Suppressor macrophage treated with lipopolysaccharide for 4 hours (primary cell): ENCODE results near the gene CISH.
A peak's percentile ranks its signal among the peaks of the same experiment; 100 is the strongest.

ENCODE experiments used
- DNase-seq: peaks from one replicate; pipeline ENCODE4 v3.0.0-alpha.2; 2020

CISH gene, protein sequence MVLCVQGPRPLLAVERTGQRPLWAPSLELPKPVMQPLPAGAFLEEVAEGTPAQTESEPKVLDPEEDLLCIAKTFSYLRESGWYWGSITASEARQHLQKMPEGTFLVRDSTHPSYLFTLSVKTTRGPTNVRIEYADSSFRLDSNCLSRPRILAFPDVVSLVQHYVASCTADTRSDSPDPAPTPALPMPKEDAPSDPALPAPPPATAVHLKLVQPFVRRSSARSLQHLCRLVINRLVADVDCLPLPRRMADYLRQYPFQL

DNA sequence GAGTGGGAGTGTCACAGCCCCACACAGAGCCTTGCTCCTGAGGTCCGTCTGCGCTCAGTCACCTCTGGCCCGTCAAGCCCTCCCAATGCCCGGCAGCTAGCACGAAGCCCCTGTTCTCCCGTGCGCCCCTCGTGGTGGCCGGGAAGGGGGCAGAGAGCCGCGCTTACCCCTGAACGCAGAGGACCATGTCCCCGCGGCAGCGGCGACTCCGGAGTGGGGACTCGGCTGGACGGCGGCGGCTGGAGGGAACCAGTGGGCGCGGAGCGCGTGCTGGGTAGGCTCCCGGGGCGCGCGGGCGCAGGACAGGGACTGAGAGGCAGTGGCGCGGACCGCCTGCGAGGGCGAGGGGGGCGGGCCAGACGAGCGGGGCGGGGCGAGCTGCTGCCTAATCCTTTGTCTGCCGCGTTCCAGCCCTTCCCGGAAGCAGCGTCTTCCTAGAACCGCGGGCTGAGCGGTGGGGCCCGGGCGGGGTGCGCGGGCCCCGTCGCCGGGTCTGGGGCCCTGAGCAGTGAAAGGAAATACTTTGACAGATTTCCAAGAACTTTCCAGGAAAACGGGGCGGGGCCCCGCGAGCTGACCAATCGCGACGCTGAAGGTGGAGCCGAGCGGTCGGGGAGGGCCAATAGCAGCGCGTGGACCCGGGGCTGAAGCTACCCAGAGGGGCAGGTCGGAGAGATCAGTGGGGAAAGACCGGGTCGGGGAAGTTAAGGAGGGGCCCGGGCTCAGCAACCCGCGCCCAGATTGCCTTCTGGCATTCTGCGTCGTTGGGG lies at the start of gene CISH:
Gene CISH (minus strand): TSS at position 311 of the 770 bp plus-strand sequence. CDS start 124 bp downstream, at position 187.
- peak; percentile 99 for DNase-seq

DNA sequence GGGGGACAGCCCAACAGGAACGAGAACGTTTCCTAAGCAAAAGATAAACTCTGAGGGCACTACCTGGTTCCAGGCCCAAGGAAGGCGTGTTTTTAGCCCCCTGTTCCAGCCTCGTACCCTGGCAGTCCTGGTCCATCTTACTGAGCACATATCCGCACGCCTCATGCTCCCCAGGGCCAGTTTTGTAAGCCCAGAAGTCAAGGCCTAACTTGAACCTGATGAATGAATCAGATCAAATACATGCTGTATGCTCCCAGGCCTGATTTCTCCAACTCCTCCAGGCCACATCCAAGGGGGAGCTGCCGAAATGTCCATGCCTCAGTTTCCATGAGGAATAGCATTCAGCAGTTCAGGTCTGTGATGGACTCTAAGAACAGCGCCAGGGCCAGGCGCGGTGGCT lies 48.8 kb upstream of the CISH start:
- DNase-seq: no peak

DNA sequence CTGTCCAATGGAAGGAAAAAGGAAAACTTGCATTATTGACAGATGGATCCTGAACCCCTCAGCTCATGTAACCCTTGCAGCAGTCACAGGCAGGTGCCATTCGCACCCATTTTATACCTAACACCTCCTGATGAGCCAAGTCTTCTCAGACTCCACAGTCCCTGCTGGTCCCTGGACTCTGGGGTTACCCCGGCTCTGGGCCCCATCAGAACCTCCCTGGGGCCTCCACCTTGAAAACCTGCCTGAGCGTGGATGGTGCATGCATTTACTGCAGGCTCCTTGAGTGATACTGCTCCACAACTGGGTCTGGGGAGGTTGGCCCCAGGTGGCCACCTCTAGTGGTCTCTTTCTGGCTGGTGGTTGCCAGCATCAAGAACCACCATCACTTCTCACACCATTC lies 47.3 kb upstream of the CISH start:
- DNase-seq: no peak

DNA sequence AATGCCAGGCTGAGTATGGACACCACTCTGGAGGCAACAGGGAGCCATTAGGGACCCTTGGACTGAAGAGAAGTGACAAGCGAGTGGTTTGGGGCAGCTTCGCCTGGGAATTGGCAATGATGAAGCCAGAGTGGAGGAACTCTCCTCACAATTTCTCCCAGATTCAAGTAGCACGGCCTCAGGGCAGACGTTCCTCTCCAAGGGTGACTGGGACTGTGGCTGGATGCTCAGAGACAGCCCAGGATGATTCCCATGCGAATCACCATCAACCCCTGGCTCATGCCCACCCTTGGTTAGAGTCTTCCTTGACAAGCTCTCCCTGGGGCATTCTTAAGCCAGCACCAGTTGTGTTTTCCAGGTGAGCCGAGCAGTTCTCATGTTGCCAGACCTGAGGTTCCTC lies 46.8 kb upstream of the CISH start:
- no peak for DNase-seq

DNA sequence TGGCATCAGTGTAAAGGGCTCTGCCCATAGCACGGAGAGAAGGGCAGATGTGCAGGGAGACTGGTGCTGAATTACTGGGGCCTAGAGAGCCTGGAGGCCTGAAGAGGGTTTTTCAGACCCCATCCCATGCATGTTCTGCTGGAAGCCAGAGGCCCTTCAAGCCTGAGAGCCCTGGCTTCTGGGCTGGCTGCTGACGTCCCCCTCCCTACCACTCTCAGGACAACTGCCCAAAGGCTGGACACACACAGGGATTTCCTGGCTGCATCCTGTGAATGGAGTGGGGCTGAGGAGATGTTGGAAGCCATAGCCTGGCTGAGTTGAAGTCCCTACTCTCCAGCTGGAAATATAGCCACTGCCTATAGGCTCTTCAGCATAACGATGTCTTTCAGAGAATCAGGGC lies 46.2 kb upstream of the CISH start:
- DNase-seq: no peak

DNA sequence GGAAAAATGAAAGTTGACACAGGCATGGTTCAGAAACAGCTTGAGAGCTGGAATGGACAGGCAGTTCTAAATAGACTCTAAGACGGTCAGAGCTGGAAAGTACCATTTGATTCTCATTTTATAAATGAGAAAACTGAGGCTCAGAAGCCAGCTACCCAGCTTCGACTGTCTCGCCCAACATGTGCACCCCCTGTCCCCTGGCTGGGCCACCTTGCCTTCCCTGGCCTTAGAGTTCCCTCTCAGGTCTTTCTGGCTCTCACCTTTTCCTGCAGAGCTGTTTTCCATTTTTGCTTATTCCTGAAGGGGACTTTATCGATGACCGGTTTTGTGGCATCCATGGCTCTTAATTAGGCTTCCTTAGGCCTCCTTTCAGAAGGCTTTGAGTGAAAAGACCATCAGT lies 45.8 kb upstream of the CISH start:
- no peak for DNase-seq

DNA sequence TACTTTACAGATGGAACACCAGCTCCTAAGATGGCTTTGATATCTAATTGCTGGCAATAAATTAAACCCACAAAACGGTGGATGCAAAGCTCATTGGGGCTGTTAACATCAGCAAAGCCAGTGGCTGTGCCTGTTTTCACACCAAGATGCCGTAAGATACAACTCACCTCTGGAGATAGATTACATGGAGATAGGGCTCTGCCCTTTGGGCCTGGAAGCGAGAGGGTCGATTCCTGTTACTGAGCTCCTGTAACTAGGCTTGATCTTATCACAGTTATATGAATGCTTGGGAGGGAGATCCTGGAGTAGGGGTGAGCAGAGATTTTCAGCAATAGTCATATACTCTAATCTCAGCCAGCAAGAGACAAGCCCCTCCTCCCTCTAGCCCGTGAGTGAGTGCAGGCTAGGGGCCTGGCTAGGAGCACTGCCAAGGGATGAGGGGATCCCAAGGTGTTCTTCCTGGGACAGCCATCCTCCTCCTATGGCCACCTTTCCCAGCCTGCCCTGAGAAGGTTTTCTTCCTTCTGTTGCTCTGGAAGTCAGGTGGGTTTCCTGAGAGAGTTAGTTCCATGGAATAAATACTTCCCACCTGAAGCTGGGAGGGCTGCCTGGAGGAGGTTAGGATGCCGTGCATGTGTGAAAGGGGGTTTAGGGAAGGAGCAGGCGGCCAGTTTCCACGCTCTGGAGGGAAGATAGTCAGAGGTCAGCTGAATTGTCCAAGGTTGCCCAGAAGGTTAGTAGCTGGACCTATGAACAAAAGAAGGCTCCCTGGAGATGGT lies 45.0 kb upstream of the CISH start:
- DNase-seq: no peak

DNA sequence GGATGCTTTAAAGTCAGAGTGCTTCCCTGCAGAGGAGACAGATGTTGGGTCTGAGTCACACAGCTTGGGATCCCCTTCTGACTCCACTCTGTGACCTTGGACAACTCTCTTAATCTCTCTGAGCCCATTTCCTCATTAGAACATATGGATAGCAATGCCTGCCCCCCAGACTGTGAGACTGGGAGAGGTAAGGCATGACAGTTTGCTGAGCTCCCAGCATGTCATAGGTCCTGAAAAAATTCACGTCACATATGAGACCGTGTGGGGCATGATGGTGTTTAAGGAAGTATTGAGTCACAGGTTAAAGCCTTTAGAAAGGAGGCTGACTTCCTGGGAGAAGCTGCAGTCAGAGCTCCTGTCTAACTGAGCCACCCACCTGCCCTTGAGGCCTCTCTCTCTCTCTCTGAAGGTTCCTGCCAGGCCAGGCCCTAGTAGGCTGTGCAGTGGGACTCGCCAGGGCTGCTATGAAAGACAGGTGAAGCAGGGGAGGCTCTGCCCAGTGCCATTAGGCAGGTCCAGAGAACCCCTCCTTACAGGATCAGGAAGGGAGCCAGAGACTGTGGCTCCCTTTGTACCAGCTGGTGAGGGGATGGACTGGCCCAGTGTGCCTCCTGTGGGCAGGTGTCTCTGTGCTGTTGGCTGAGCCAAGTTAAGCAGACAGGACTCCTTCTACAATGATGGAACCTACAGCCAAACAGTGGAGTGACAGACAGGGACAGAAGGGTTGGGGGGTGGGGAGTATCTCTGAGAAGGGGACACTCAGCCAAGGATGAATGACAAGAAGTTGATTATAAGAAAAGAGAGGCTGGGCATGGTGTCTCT lies 43.6 kb upstream of the CISH start:
- DNase-seq: peak; percentile 52

DNA sequence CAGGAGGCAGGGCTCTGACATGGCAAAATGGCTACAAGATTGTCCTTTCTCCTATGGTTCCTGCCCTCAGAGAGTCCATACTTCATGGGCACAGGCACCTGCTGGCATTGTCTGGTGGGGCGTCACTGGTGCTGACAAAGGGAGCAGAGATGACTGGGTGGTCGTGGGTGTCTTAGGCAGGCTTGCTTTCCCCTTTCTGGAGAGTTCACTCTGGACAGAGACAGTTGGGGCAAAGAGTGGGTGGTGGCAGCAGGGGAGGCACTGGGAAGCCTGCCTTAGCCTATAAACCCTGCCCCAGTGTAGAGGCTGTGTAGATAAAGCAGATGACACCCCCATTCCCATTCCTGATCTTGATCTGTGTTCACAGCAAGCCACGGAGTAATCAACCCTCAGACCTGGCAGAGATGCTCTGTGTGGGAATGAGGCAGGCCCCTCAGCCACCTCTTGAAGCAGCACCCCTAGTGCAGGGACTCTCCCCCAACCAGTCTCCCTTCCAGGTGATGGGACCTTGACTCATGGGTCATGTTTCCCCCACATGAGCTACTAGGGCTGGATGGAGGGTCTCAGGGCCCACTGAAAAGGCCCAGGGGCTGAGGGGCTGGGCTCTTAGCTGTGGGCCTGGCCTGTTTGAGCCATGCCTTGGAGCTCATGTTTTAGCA lies 42.5 kb upstream of the CISH start:
- DNase-seq: no peak

DNA sequence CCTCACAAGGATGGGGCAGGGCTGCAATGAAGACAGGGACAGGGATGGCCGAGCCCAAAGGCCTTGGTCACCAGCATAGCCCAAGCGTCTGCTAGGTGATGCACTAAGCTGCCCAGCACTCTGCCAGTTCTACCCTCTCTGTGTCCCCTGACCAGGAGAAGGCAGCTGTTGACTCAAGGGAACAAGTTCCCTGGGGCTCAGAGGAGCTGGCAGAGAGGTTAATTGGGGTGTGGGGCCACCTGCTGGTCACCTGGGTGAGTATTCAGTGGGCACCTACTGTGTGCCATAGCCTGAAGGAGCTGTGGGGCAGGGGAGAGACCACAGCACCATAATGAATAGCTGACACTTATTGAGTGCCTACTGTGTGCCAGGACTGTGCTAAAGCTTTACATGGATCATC lies 41.1 kb upstream of the CISH start:
- no peak for DNase-seq

DNA sequence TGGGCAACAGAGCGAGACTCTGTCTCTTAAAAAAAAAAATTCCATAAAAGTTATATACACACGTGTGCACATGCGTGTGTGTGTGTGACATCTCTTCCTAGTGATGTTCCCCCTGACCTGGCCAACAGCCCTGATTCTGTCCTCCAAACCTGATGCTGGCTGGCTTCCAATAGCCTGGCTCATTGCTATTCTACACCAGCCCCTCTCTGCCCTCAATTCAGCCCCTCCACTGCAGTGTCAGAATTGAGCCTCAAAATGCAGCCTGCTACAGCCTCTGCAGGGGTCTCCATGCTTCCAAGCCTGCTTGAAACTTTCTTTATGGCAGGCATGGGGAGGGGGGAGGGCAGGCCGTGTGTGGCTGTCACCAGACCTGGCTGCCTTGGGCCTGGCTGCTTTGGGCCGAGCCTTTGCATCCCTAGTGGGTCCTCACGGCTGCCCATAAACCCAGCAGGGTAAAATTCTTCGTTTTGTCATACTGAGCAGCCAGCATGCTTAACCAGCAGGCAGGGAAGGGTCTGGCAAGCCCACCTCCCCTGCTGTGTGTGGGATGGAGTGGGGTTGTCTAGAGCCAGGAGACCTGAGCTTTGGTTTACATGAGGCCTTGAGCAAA lies 40.5 kb upstream of the CISH start:
- DNase-seq: no peak

DNA sequence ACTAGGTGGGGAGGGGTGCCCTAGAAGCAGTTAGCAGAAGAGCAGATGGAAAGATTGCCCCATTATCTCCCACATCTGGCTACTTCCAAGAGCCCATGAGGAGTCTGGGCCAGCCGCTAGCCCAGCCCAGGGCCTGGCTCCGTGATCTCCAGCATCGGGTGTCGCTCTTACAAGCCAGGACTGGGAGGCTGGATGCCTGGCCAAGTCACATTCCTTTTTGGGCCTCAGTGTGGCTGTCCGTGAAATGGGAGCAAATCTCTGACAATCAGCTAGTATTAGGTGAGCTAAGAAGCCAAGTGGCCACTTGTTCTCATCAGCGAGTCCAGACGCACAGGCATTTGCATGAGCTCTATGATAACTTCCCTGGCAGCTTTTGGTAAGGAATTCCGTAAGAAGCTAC lies 39.9 kb upstream of the CISH start:
- DNase-seq: no peak

DNA sequence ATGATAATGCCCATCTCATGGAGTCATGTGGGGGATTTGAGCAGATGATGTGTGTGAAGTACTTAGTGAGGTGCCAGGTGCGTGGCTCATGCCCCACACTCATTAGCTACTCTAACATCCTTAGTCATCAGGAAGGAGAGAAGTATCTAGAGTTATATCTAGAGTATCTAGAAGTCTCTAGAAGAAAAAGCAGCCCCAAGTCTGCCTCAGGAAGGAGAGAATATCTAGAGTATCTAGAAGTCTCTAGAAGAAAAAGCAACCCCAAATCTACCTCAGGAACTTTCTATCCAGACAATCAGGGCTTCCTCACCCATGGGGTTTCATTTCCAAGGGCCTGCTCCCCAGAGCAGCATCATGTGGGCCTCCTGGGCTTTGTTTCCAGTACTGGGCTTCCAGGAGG lies 38.4 kb upstream of the CISH start:
- no peak for DNase-seq

DNA sequence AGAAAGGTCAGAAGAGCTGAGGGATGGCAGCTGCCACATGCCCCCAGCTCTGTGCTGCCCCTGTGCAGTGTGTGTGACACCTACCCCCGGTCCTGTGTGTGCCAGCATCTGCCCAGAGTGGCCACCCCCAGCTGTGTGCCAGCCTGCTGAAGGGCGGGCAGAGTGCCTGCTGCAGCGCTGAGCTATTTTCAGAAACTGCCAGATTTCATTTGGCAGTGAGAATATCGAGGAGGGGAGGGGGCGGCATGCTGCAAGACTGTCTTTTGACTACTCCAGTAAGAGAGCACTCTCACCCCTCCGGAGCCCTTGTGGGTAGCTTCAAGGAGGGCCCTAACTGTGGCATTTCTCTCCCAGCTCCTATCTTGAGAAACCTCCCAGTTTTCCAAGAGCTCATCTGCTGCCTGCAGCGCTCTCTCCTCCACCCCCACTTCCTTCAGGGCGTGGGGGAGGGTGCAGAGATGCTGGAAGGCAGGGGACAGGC lies 37.9 kb upstream of the CISH start:
- no peak for DNase-seq

DNA sequence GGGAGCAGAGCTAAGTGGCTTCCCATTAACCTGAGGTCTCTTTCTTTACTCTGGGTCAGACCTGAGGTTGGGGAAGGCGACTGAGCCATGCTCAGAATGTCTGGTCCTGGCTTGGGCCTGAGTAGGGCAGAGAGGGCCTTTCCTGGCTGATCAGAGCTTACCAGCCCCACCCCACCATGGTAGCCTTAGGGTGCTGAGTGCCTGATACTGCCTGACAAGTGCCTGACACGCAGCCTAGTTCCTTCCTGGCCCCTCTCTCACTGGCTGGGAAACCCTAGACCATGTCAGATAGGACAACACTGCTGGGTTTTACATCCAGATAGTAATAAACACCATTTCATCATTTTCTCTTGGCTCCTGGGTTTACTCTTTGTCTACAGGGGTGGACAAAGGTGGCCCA lies 37.4 kb upstream of the CISH start:
- no peak for DNase-seq

DNA sequence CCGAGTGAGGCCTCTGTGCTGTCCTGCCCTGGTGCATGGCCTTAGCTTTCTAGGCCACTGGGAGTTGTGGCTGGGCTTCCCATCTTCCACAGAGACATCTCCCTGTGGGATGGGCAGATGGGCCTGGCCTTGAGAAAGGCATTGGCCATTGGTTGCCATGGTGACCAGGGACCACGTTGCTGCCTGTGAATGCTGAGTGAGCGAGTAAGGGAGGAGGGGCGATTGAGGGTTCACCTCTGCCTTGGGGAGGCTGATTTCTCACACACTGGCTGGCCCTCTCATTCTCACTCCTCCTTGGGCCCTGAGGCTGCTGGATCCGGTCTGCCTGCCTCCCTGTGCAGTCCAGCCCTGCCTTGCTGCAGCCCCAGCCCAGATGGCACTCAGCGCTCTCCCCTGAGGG lies 36.7 kb upstream of the CISH start:
- no peak for DNase-seq

DNA sequence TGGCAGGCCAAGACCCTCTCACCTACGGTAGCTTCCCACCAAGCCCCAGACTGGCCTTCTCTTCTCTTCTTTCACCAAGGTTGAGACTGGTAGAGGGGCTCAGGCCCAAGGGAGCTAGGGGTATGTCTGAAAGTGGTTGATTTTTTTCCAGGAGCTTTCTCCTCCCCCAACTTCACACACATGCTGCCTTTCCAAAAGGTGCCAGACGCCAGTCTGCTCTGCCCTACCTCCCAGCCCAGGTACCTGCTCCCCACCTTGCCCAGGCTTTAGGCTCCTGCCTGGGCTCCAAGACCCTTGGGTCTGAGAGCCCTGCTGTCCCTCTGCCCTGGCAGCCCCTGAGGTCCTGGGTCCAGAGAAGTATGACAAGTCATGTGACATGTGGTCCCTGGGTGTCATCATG lies 33.8 kb upstream of the CISH start:
- DNase-seq: no peak

DNA sequence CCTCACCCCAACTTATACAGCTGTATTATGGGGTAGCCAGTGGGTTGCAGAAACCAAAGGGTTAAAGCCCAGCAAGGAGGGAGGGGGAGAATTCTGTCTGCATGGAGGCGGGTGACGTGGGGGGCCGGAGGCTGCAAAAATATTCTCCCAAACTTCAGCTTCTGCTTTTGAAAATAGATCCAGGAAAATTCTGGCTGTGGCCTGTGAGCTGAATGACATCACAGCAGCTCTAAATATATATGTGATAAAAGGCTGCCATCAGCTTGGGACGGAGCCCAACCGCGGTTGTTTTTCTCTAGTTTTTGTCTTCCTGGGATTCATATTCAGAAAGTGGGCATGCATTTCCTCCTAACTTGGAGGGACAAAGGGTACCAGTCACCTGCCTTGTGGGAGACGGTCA lies 33.0 kb upstream of the CISH start:
- no peak for DNase-seq

DNA sequence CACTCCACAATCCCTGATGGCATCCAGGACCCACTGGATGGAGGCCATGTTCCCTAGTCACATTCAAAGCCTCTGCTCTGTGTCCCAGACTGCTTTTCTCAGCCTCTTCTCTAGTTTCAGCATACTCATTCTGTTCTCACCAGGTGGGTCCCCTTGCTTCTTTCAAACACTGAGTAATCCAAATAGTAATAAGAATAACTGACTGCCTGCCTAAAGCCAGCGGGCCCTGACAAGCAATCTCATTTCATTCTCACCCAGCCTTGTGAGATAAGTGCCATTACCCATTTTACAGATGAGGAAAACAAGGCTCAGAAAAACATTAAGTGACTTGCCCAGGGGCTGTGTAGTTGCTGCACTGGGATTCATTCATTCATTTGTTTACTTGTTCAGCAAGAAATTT lies 30.8 kb upstream of the CISH start:
- no peak for DNase-seq

DNA sequence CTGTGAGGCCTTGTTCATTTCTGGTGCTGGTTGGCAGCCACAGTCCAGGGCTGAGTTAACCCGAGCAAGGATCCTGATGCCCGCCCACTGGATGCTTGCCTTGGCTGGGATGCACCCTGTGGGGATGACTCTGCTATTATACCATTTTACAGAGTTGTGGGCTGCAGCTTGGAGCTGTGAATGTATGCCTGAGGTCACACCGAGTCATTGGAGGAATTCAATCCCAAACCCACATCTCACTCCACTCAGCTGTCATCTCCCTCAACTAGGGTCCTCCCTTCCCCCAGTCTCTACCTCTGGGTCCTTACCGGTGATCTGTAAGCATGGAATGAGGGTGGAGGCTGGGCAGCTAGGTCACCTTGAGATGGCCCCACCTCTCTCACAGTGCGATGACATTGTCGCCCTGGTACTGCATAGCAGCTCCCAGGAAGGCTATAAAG lies 27.5 kb upstream of the CISH start:
- DNase-seq: peak; percentile 41

DNA sequence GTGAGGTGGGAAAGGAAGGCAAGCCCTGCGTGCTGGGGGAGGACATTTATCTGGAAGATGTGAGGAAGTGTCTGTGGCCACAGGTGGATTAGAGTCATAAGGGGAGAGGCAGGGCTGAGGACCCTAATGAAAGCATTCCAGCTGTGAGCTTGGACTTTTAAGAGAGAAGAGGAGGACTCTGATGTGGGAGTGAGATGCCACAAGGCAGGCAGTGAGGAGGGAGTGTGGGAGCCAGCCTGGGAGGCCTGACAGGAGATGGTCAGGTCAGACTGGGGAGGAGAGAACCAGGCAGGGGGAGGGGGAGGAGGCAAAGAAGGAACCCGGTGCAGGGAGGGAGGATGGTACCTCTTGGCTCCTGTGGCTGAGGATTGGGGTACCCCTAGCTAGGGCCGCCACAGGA lies 26.4 kb upstream of the CISH start:
- no peak for DNase-seq

DNA sequence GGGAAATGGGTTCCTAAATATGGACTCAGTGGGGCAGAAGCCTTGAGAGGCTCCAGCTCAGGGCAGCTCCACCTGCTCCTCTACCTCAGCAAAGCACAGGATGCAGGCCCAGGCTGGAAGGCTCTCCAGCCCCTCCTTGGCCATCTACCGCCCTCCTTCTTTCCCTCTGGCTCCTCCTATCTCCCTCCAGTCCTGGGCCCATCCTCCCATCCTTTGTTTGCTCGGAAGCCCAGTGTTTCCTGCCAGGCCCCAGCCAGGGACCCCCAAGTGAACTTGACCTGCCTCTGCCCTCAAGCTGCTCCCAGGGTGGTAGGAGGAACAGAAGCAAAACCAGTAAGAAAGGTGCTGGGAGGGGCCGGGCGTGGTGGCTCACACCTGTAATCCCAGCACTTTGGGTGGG lies 25.4 kb upstream of the CISH start:
- no peak for DNase-seq
